Measurements from ENCODE around the gene ACADSB.

DNA sequence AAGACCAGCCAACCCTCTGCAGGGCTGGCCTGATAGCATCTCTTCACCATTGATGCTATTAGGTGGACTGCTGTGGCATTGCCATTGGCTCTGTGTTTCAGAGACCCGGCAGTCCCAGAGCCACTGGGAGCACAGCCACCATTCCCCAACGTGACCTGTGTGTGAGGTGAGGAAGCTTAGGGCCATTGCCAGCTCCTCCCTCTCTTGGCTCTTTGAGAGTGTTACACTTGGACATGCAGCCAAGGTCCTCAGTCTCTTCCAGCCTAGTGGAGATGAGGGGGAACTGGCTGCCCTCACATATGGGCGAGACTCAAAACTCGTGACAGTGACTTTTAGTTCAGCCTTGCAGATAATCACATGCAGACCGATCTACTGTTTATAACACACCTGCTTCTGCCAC, 87.6 kb downstream of the ACADSB start:
- TF ChIP-seq JUND (IDR thresholded peaks at IDR 0.05): no peak
- TF ChIP-seq, protein P1, sequence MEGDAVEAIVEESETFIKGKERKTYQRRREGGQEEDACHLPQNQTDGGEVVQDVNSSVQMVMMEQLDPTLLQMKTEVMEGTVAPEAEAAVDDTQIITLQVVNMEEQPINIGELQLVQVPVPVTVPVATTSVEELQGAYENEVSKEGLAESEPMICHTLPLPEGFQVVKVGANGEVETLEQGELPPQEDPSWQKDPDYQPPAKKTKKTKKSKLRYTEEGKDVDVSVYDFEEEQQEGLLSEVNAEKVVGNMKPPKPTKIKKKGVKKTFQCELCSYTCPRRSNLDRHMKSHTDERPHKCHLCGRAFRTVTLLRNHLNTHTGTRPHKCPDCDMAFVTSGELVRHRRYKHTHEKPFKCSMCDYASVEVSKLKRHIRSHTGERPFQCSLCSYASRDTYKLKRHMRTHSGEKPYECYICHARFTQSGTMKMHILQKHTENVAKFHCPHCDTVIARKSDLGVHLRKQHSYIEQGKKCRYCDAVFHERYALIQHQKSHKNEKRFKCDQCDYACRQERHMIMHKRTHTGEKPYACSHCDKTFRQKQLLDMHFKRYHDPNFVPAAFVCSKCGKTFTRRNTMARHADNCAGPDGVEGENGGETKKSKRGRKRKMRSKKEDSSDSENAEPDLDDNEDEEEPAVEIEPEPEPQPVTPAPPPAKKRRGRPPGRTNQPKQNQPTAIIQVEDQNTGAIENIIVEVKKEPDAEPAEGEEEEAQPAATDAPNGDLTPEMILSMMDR (IDR thresholded peaks at IDR 0.05): no peak
- TF ChIP-seq, protein P2, sequence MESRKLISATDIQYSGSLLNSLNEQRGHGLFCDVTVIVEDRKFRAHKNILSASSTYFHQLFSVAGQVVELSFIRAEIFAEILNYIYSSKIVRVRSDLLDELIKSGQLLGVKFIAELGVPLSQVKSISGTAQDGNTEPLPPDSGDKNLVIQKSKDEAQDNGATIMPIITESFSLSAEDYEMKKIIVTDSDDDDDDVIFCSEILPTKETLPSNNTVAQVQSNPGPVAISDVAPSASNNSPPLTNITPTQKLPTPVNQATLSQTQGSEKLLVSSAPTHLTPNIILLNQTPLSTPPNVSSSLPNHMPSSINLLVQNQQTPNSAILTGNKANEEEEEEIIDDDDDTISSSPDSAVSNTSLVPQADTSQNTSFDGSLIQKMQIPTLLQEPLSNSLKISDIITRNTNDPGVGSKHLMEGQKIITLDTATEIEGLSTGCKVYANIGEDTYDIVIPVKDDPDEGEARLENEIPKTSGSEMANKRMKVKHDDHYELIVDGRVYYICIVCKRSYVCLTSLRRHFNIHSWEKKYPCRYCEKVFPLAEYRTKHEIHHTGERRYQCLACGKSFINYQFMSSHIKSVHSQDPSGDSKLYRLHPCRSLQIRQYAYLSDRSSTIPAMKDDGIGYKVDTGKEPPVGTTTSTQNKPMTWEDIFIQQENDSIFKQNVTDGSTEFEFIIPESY (IDR thresholded peaks at IDR 0.05; ENCODE audit: borderline replicate concordance, low read depth): no peak
- no peak for TF ChIP-seq GATA2 (CRISPR knock-in tag; IDR thresholded peaks at IDR 0.05)
- TF ChIP-seq ELF1 (IDR thresholded peaks at IDR 0.05): no peak
- TF ChIP-seq, protein P3, sequence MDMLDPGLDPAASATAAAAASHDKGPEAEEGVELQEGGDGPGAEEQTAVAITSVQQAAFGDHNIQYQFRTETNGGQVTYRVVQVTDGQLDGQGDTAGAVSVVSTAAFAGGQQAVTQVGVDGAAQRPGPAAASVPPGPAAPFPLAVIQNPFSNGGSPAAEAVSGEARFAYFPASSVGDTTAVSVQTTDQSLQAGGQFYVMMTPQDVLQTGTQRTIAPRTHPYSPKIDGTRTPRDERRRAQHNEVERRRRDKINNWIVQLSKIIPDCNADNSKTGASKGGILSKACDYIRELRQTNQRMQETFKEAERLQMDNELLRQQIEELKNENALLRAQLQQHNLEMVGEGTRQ (IDR thresholded peaks at IDR 0.05; ENCODE audit: borderline replicate concordance, low read depth, low read length): no peak
- no peak for TF ChIP-seq EP300 (IDR thresholded peaks at IDR 0.05; ENCODE audit: borderline replicate concordance in 1 of 2, low read depth in 1 of 2, low read length in 1 of 2)
- TF ChIP-seq SMC3 (IDR thresholded peaks at IDR 0.05; ENCODE audit: low read depth, low read length): no peak
- TF ChIP-seq RFX5 (IDR thresholded peaks at IDR 0.05; ENCODE audit: low read length): no peak
- TF ChIP-seq TAF1 (IDR thresholded peaks at IDR 0.05; ENCODE audit: borderline replicate concordance, low read depth, low read length): no peak
- no peak for TF ChIP-seq RAD21 (IDR thresholded peaks at IDR 0.05; ENCODE audit: low read length)

All from SK-N-SH (cell line).